GM12892 (cell line): ENCODE results near the gene LRRC36.

Source experiments
- POLR2A ChIP-seq: IDR thresholded peaks from 2 replicates; pipeline ENCODE4 v1.6.1; 2011; ENCODE audit warnings: low read depth, low read length, control low read depth
- TAF1 ChIP-seq: IDR thresholded peaks from 2 replicates; pipeline ENCODE4 v1.6.1; 2011; ENCODE audit warnings: low read depth, mild to moderate bottlenecking, control low read depth, low read length, borderline replicate concordance

DNA sequence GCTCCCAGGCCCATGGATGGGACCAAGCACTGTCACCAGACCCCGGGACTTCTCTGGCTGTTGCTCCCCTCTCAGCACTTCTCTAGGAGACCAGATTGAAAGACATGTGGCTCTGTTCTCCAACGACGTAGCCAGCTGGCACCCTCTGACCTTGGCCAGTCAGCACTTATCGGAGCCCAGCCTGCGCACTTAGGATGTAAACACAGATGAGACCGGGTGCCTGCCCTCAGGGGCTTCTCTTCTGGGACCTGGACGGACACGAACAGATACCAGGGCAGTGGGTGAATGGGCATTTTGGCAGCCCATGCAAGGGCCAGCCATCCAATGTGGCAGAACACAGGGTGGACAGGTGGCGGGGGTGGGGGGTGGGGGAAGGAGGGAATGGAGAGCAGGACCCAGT is 83.0 kb downstream of the LRRC36 start:
- TF ChIP-seq POLR2A = no peak
- no peak for TF ChIP-seq TAF1
